Measurements from ENCODE around the gene SPIN2A. TPM values are rescaled to one million over a fixed set of nuclear protein-coding genes. Genes with fewer than 3 reads are reported as not detected.
"Not testable (repeated sequence)": the region's sequence is repeated elsewhere in the genome, so short reads cannot be mapped to it uniquely, and the experiment has no call there.

SPIN2A gene
- total and polyA plus RNA-seq, 2 of the 13 experiments (the other 11 are each of a cell fraction or from before 2014, with no cell fraction given), result 0.44 to 0.60 TPM

DNA sequence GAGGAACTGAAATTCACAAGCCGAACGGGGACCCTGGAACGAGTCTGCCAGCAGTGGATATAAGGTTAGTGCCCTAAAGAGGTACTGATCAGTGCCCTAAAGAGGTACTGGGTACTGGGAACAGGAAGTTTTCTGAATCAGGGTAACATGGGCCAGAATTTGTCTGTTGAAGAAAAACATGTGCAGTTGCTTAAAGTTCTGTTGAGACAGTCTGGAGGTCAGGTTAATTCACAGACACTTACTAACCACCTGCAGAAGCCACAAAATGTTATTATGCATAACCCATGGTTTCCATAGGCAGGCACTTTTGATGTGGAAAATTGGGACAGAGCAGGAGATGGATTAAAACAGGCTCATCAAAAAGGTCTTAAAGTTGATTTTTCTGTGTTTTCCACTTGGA lies 33.7 kb downstream of the SPIN2A start:
- no peaks in the 10 kb centered on the region for H3K4me1 ChIP-seq (ENCODE audit: insufficient read depth, low read length)
- no peaks in the 10 kb centered on the region for H3K79me2 ChIP-seq (ENCODE audit: insufficient read depth, low read length)
- H3K27ac ChIP-seq (ENCODE audit: extremely low read length, insufficient read depth, low read length), result no peak overlapping the region
- FAIRE-seq (no peak), DNase-seq (ENCODE audit: low spot score) (no peak), ATAC-seq (no peak)
- H3K9ac ChIP-seq (ENCODE audit: insufficient read depth, low read depth, low read length), result no peak overlapping the region
- intact Hi-C loops (cut with micrococcal nuclease; ENCODE audit: unreplicated experiment) (no loop called here), in situ Hi-C loops (cut with HindIII; ENCODE audit: extremely low pct_ligation_motif_present, low pct_unique_long_range_greater_than_20kb) (no loop called here)
- H3K4me2 ChIP-seq (ENCODE audit: low read depth, low read length), result no peak overlapping the region
- no peaks in the 10 kb centered on the region for H4K20me1 ChIP-seq (ENCODE audit: insufficient read depth, low read length)
- TF ChIP-seq ZNF773 (CRISPR knock-in tag; IDR thresholded peaks at IDR 0.05; ENCODE audit: borderline replicate concordance) (no peak), MAZ (IDR thresholded peaks at IDR 0.05; ENCODE audit: borderline replicate concordance, low read depth, low read length) (no peak), MAZ (CRISPR knock-in tag; IDR thresholded peaks at IDR 0.05; ENCODE audit: low read depth) (no peak), ZNF343 (CRISPR knock-in tag; IDR thresholded peaks at IDR 0.05) (no peak), ZSCAN12 (CRISPR knock-in tag; IDR thresholded peaks at IDR 0.05) (no peak), REXO4 (CRISPR knock-in tag; IDR thresholded peaks at IDR 0.05; ENCODE audit: borderline replicate concordance) (no peak), ATF1 (CRISPR knock-in tag; IDR thresholded peaks at IDR 0.05) (no peak), ZNF839 (CRISPR knock-in tag; IDR thresholded peaks at IDR 0.05; ENCODE audit: borderline replicate concordance) (no peak), ZNF224 (CRISPR knock-in tag; IDR thresholded peaks at IDR 0.05) (no peak), TARDBP (CRISPR knock-in tag; IDR thresholded peaks at IDR 0.05) (no peak), PPARG (CRISPR knock-in tag; conservative IDR thresholded peaks at IDR 0.05) (no peak), MIER3 (CRISPR knock-in tag; IDR thresholded peaks at IDR 0.05; ENCODE audit: borderline replicate concordance) (no peak), JARID2 (CRISPR knock-in tag; IDR thresholded peaks at IDR 0.05; ENCODE audit: insufficient replicate concordance) (no peak), ZFP37 (CRISPR knock-in tag; IDR thresholded peaks at IDR 0.05; ENCODE audit: borderline replicate concordance) (no peak), ZNF678 (CRISPR knock-in tag; IDR thresholded peaks at IDR 0.05) (no peak), SMC3 (IDR thresholded peaks at IDR 0.05; ENCODE audit: low read length) (no peak), ZSCAN25 (CRISPR knock-in tag; IDR thresholded peaks at IDR 0.05) (no peak), ATRX (CRISPR knock-in tag; IDR thresholded peaks at IDR 0.05; ENCODE audit: borderline replicate concordance) (no peak), ZNF629 (CRISPR knock-in tag; conservative IDR thresholded peaks at IDR 0.05) (no peak), ISL2 (CRISPR knock-in tag; IDR thresholded peaks at IDR 0.05) (no peak)
- TF ChIP-seq, protein P1, sequence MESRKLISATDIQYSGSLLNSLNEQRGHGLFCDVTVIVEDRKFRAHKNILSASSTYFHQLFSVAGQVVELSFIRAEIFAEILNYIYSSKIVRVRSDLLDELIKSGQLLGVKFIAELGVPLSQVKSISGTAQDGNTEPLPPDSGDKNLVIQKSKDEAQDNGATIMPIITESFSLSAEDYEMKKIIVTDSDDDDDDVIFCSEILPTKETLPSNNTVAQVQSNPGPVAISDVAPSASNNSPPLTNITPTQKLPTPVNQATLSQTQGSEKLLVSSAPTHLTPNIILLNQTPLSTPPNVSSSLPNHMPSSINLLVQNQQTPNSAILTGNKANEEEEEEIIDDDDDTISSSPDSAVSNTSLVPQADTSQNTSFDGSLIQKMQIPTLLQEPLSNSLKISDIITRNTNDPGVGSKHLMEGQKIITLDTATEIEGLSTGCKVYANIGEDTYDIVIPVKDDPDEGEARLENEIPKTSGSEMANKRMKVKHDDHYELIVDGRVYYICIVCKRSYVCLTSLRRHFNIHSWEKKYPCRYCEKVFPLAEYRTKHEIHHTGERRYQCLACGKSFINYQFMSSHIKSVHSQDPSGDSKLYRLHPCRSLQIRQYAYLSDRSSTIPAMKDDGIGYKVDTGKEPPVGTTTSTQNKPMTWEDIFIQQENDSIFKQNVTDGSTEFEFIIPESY (CRISPR knock-in tag; IDR thresholded peaks at IDR 0.05), result no peak
- no peaks in the 10 kb centered on the region; a peak in 1 of 5 replicates for H3K27me3 ChIP-seq (ENCODE audit: control insufficient read depth in 1 of 2, insufficient read depth in 2 of 2, low read length in 2 of 2)
- H2AFZ ChIP-seq (ENCODE audit: low read length), result no peak overlapping the region
- CTCF ChIA-PET (ENCODE audit: low intra/inter-chr PET ratio, low total read pairs), result no interaction called here
- no peak overlapping the region for H3K4me3 ChIP-seq (replicated peaks in 1 of 3; ENCODE audit: insufficient read depth in 1 of 3, low read depth in 2 of 3, low read length in 3 of 3)
- POLR2A ChIA-PET, result no interaction called here
- no TSS peak for BruUV-seq (replicated peaks)
- H3K9me3 ChIP-seq (ENCODE audit: low read length), result no peaks in the 10 kb centered on the region
- WGBS (ENCODE audit: low lambda C conversion rate), result 95% methylated on average over 3 of the region's 3 CpGs
- H3K36me3 ChIP-seq (replicated peaks in 1 of 2; ENCODE audit: control insufficient read depth in 1 of 2, insufficient read depth in 2 of 2, low read length in 2 of 2), result 0 out of 5 replicates have a peak, but pooled peaks cover 0 to 3% of the 10 kb centered on the region in 2 experiments

- H3K27me3 ChIP-seq (ENCODE audit: control insufficient read depth in 1 of 2, insufficient read depth in 2 of 2, low read length in 2 of 2); in situ Hi-C loops (cut with HindIII; ENCODE audit: extremely low pct_ligation_motif_present, low pct_unique_long_range_greater_than_20kb); H3K4me3 ChIP-seq (replicated peaks in 1 of 3; ENCODE audit: insufficient read depth in 1 of 3, low read depth in 2 of 3, low read length in 3 of 3); H3K9ac ChIP-seq (ENCODE audit: insufficient read depth, low read depth, low read length); H3K4me2 ChIP-seq (ENCODE audit: low read depth, low read length); H3K9me3 ChIP-seq (ENCODE audit: low read length); H4K20me1 ChIP-seq (ENCODE audit: insufficient read depth, low read length); ATAC-seq; DNase-seq (ENCODE audit: low spot score); H3K36me3 ChIP-seq (replicated peaks in 1 of 2; ENCODE audit: control insufficient read depth in 1 of 2, insufficient read depth in 2 of 2, low read length in 2 of 2); CTCF ChIA-PET (ENCODE audit: low intra/inter-chr PET ratio, low total read pairs); POLR2A ChIA-PET; H3K79me2 ChIP-seq (ENCODE audit: insufficient read depth, low read length); H3K27ac ChIP-seq (ENCODE audit: extremely low read length, insufficient read depth, low read length); H3K4me1 ChIP-seq (ENCODE audit: insufficient read depth, low read length); FAIRE-seq; intact Hi-C loops (cut with micrococcal nuclease; ENCODE audit: unreplicated experiment); H2AFZ ChIP-seq (ENCODE audit: low read length); BruUV-seq (replicated peaks): not testable (repeated sequence)
- 100% methylated on average over 3 of the region's 6 CpGs for WGBS (ENCODE audit: low lambda C conversion rate)
Observed at GRCh38 chrX:57102918-57103317, 34.3 kb downstream of the SPIN2A start.
